ENCODE results near the gene POLN.

POLN gene

DNA sequence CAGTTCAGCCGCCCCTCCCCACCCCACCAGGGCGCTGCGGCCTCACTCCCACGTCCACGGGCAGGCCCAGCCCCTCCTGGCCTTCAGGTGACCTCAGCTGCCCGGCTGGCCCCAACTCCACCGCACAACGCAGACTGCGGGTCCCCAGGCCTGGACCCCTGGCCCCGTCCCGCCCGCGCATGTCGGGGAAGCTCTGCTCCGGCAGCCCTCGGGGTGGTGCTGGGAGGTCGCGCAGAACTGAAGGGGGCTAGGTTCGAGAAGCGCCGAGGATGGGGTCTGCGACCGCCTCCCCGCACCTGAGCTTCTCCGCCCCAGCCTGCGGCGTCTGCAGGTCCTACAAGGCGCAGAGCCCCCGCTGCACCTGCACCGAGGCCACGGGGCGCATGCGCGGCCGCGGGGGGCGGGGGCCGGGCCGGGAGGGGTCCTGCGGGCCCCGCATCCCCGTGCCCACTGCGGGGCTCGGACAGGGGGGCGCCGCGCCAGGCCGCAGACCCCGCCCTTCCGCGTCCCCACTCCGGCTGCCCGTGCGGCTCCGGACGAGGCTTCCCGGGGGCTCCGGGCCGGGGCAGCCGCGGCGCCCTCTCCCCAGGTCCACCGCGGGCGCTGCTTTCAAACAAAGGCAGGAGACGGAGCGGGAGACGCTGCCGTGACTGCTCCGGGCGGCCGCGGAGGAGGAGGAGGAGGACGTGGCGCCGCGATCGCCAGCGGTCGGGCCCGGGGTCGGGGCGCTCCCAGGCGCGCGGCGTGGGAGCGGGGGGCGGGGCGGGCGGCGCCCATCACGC lies 183.5 kb downstream of the POLN start:
- H3K4me3 ChIP-seq (ENCODE audit: low read length), result no peak overlapping the region
- TF ChIP-seq, protein P1, sequence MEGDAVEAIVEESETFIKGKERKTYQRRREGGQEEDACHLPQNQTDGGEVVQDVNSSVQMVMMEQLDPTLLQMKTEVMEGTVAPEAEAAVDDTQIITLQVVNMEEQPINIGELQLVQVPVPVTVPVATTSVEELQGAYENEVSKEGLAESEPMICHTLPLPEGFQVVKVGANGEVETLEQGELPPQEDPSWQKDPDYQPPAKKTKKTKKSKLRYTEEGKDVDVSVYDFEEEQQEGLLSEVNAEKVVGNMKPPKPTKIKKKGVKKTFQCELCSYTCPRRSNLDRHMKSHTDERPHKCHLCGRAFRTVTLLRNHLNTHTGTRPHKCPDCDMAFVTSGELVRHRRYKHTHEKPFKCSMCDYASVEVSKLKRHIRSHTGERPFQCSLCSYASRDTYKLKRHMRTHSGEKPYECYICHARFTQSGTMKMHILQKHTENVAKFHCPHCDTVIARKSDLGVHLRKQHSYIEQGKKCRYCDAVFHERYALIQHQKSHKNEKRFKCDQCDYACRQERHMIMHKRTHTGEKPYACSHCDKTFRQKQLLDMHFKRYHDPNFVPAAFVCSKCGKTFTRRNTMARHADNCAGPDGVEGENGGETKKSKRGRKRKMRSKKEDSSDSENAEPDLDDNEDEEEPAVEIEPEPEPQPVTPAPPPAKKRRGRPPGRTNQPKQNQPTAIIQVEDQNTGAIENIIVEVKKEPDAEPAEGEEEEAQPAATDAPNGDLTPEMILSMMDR (conservative IDR thresholded peaks at IDR 0.05; ENCODE audit: low read length), result no peak
- DNase-seq (ENCODE audit: low read depth), result no peak

DNA sequence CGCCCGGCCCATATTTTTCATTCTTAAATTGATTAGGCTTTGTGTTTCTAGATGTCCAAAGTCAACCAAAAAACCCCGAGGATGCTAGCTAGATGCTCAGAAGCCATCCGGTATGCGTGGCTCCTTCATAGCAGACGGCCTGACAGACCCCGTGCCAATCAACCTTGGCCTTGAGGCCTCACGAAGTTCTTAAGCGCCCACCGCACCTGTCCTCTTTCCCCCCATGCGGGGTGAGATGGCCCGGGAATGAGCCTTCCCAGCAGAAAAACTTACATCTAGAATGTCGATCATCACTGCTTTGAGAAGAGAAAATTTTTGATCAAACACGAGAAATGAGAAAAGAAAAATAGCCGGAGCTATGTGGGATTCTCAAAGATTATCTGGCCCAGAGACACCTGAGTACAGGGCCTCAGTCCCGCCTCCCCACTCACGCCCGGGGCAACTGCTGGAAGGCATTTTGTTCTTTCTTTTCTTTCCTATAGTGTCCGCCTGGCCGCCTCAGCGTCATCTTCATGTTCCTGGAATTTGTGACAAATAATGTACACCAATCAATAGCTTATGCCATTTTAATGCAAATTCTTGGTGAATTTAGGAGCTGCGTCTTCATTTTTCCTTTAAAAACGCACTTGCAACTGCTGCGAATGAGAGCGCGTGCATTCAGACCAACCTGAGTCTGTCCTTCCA lies 184.4 kb downstream of the POLN start:
- TF ChIP-seq, protein P1 (conservative IDR thresholded peaks at IDR 0.05; ENCODE audit: low read length), result no peak
- no peak for DNase-seq (ENCODE audit: low read depth)
- no peak overlapping the region for H3K4me3 ChIP-seq (ENCODE audit: low read length)

DNA sequence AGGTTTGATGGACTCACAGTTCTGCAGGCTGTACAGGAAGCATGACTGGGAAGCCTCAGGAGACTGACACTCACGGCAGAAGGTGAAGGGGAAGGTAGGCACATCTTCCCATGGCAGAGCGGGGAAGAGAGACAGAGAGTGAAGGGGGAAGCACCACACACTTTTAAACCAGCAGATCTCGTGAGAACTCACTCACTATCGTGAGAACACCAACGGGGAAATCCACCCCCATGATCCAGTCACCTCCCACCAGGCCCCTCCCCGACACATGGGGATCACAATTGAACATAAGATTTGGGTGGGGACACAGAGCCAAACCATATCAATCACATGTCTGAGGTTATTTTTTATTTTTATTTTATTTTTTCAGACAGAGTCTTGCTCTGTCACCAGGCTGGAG lies 187.7 kb downstream of the POLN start:
- DNase-seq (ENCODE audit: low read depth), result no peak
- TF ChIP-seq, protein P1 (conservative IDR thresholded peaks at IDR 0.05; ENCODE audit: low read length), result no peak
- H3K4me3 ChIP-seq (ENCODE audit: low read length), result no peak overlapping the region

DNA sequence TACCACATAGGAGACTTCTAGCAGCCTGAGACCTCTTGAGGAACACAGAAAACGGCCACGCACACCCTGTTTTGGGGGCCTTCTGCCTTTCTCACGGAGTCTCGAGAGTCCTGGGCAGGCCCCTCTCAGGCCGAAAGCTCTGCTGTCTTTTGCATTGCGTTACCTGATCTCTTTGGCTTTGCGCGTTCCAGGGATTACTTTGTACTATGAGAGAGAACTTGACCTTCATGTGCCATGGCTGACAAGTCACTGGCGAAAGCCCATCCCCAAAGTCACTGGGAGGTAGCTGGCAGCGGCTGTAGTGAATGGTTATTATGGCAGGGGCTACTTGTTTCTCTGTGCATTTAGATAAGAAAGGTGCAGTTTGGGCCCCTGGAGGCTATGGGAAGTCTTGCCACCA lies 190.8 kb downstream of the POLN start:
- no peak overlapping the region for H3K4me3 ChIP-seq (ENCODE audit: low read length)
- TF ChIP-seq, protein P1 (conservative IDR thresholded peaks at IDR 0.05; ENCODE audit: low read length), result no peak
- DNase-seq (ENCODE audit: low read depth), result no peak

DNA sequence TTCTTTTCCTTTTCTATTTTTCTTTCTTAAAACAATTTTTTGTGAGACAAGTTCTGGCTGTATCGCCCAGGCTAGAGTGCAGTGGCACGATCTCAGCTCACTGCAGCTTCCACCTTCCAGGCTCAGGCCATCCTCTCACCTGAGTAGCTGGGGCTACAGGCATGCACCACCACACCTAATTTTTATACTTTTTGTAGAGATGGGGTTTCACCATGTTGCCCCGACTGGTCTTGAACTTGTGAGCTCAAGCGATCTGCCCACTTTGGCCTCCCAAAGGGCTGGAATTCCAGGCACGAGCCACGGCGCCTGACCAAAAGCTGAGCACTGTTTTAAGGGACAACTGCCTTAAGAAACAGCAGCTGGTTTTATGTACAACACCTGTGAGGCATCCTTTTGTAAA lies 192.1 kb downstream of the POLN start:
- no peak overlapping the region for H3K4me3 ChIP-seq (ENCODE audit: low read length)
- no peak for DNase-seq (ENCODE audit: low read depth)
- TF ChIP-seq, protein P1 (conservative IDR thresholded peaks at IDR 0.05; ENCODE audit: low read length), result no peak

DNA sequence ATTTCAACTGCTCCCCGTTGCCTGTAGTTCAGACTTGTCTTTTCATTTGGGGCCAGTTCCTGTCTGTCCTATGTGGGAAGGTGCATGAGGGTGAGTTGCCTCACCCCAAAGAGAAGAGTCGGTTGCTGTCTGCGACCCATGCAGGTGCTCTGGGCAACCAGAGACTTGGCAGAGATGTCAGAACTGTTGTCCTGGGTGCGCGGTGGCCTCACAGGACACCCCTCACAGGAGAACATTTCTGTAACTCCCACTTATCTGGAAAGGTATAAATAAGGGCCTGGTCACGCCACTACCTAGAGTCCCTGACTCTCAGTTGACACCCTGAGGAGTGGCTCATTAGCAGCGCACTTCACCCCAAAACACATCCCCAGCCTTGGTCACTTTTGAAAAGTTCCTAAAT lies 192.5 kb downstream of the POLN start:
- no peak overlapping the region for H3K4me3 ChIP-seq (ENCODE audit: low read length)
- DNase-seq (ENCODE audit: low read depth), result no peak
- TF ChIP-seq, protein P1 (conservative IDR thresholded peaks at IDR 0.05; ENCODE audit: low read length), result no peak

DNA sequence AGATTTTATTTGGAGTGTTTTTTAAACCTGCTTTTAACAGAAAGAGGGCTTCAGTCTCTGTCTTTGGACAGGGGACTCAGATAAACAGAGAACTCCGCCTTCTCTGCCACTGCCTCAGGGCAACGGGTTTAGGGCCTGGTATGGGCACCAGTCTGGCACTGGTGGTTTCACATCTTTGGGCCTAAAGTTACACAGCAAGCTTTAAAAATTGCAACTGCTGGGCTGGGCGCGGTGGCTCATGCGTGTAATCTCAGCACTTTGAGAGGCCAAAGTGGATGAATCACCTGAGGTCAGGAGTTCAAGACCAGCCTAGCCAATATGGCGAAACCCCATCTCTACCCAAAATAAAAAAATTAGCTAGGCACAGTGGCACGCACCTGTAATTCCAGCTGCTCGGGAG lies 193.1 kb downstream of the POLN start:
- TF ChIP-seq, protein P1 (conservative IDR thresholded peaks at IDR 0.05; ENCODE audit: low read length), result no peak
- H3K4me3 ChIP-seq (ENCODE audit: low read length), result no peak overlapping the region
- no peak for DNase-seq (ENCODE audit: low read depth)

Measured in AG10803 (cell line).